Lower lobe of right lung (tissue), 2 donors: Measurements from ENCODE around the gene CTXND2. TPM values are rescaled to one million over a fixed set of nuclear protein-coding genes. Genes with fewer than 3 reads are reported as not detected.

Source experiments
- ATAC-seq, 2 donors: fragments of 200-7000 bp; cut with Tn5 transposase; one replicate each; pipeline ENCODE4 v1.9.1; 2020 to 2022; ENCODE audit warnings: mild to moderate bottlenecking in 2 of 2, moderate library complexity in 2 of 2
- DNase-seq: peaks from one replicate; pipeline ENCODE4 v3.0.0-alpha.2; 2020
- H3K27ac ChIP-seq: fragments of 200-600 bp; one replicate; pipeline ENCODE4 v1.8.0; 2022
- H3K27me3 ChIP-seq: fragments of 200-600 bp; one replicate; pipeline ENCODE4 v1.8.0; 2022; ENCODE audit warnings: low read depth
- H3K36me3 ChIP-seq: fragments of 200-600 bp; one replicate; pipeline ENCODE4 v1.8.0; 2022; ENCODE audit warnings: mild to moderate bottlenecking
- H3K4me1 ChIP-seq: fragments of 200-600 bp; one replicate; pipeline ENCODE4 v1.8.0; 2022
- H3K4me3 ChIP-seq: fragments of 200-600 bp; one replicate; pipeline ENCODE4 v1.8.0; 2022; ENCODE audit warnings: mild to moderate bottlenecking
- H3K9me3 ChIP-seq: fragments of 200-600 bp; one replicate; pipeline ENCODE4 v1.8.0; 2022
- intact Hi-C: fragments of 100-400 bp; cut with DNase I; formaldehyde crosslinking; loops from one replicate; pipeline ENCODE4 v1.11.0; 2022
- total RNA-seq: library from RNA; stranded (reverse); fragmentation: NEBNext Ultra II Directional; extraction: Animal tissue kit (Norgen Biotek cat#: 25700); gene quantifications from one replicate; pipeline ENCODE4 v1.2.1, GENCODE V29; 2021
- TF ChIP-seq, protein P1 (sequence below): fragments of 200-600 bp; IDR thresholded peaks from one replicate; pipeline ENCODE4 v1.8.0; 2022; ENCODE audit warnings: antibody characterized with exemption, mild to moderate bottlenecking
- donor health status: DM: no; HTN: yes; CAD: no; lungs with severe emphysema.

Gene CTXND2
- total RNA-seq, 1 donor from 2014 or later = not detected

DNA sequence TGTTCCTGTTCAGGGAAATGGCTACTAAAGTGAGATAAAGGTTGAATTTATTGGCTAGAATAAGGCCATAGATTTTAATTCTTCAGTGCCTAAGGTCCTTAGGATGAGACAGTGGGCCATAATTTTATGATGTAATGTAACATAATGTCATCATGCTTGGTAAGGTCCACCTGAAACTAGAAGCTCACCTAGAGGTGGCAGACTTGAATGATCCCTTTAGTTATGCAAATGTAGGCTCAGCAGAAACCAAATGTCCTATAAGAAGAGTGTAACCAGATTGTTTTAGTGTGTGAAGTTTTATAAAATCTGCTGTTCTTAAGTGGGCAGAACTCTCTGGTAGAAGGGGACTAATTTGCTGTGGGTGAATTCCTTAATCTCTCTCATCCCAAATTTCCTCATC is 25.7 kb downstream of the CTXND2 start:
- DNase-seq = no peak
- no peaks in the 10 kb centered on the region for H3K27me3 ChIP-seq
- H3K9me3 ChIP-seq = no peaks in the 10 kb centered on the region
- no peak overlapping the region for H3K4me3 ChIP-seq
- no peaks in the 10 kb centered on the region for H3K36me3 ChIP-seq
- no peak for ATAC-seq
- H3K27ac ChIP-seq = no peak overlapping the region
- intact Hi-C loops = no loop called here
- no peaks in the 10 kb centered on the region for H3K4me1 ChIP-seq
- TF ChIP-seq, protein P1, sequence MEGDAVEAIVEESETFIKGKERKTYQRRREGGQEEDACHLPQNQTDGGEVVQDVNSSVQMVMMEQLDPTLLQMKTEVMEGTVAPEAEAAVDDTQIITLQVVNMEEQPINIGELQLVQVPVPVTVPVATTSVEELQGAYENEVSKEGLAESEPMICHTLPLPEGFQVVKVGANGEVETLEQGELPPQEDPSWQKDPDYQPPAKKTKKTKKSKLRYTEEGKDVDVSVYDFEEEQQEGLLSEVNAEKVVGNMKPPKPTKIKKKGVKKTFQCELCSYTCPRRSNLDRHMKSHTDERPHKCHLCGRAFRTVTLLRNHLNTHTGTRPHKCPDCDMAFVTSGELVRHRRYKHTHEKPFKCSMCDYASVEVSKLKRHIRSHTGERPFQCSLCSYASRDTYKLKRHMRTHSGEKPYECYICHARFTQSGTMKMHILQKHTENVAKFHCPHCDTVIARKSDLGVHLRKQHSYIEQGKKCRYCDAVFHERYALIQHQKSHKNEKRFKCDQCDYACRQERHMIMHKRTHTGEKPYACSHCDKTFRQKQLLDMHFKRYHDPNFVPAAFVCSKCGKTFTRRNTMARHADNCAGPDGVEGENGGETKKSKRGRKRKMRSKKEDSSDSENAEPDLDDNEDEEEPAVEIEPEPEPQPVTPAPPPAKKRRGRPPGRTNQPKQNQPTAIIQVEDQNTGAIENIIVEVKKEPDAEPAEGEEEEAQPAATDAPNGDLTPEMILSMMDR = no peak

DNA sequence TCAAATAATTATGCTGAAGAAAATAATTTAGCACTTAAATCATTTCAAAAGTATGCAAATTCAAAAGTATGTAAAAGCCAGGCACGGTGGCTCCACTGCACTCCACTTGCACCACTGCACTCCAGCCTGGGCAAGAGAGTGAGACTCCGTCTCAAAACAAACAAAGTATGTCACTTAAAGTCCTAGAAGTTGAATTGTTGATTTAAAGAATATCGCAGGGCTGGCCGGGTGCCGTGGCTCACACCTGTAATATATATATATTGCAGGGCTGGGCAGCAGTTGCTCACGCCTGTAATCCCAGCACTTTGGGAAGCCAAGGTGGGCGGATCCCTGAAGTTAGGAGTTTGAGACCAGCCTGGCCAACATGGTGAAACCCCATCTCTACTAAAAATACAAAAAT is 30.5 kb downstream of the CTXND2 start:
- TF ChIP-seq, protein P1 = no peak
- Histone ChIP-seq H3K9me3 (no peaks in the 10 kb centered on the region), H3K36me3 (no peaks in the 10 kb centered on the region), H3K27me3 (no peaks in the 10 kb centered on the region), H3K4me1 (no peaks in the 10 kb centered on the region), H3K27ac (no peak overlapping the region), H3K4me3 (no peak overlapping the region)
- ATAC-seq (no peak), DNase-seq (no peak)
- intact Hi-C loops = no loop called here

DNA sequence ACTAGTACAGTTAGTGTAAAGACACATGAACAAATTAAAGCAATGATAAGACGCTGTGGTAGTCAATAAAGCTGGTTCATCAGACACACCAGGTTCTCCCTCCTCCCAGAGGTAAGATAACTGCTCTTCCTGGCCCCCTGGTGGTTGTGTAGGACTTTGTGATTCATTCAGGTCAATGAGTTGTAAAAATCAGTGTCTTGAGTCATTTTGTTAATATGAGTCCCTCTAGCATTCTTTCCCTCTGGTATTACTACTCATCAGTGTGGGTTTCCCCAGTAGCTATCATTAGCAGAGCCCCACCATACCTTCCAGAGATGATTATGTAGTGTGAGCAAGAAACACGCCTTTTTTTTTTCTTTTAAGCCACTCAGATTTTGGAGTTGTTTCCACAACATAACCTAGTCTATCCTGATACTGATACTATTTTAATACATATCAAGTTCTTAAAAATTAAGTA is 35.6 kb downstream of the CTXND2 start:
- intact Hi-C loops = no loop called here
- no peak overlapping the region for H3K27ac ChIP-seq
- TF ChIP-seq, protein P1 = peak; percentile 71
- peaks cover 9% of the 10 kb centered on the region for H3K4me1 ChIP-seq
- H3K36me3 ChIP-seq = peaks cover 1% of the 10 kb centered on the region
- peak; percentile 14 to 48 for ATAC-seq
- H3K4me3 ChIP-seq = no peak overlapping the region
- H3K9me3 ChIP-seq = no peaks in the 10 kb centered on the region
- DNase-seq = no peak
- no peaks in the 10 kb centered on the region for H3K27me3 ChIP-seq

DNA sequence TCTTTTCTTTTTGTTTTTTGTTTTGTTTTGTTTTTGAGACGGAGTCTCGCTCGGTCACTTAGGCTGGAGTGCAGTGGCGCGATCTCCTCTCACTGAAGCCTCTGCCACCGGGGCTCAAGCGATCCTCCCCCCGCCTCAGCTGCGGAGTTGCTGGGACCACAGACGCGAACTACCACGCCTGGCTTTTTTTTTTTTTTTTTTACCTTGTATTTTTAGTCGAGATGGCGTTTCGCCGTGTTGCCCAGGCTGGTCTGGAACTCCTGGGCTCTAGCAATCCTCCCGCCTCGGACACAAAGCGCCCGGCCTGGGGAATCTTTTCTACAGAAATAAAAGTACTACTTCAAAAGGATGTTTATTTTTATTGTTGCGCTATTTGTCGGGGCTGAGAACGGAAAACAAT is 38.1 kb downstream of the CTXND2 start:
- H3K4me1 ChIP-seq = peaks cover 14% of the 10 kb centered on the region
- DNase-seq (peak; percentile 49), ATAC-seq (no peak)
- H3K27ac ChIP-seq = no peak overlapping the region
- TF ChIP-seq, protein P1 = no peak
- H3K4me3 ChIP-seq = peak overlapping the region; percentile 67
- peaks cover 26% of the 10 kb centered on the region for H3K36me3 ChIP-seq
- no peaks in the 10 kb centered on the region for H3K27me3 ChIP-seq
- H3K9me3 ChIP-seq = no peaks in the 10 kb centered on the region
- intact Hi-C loops = no loop called here

DNA sequence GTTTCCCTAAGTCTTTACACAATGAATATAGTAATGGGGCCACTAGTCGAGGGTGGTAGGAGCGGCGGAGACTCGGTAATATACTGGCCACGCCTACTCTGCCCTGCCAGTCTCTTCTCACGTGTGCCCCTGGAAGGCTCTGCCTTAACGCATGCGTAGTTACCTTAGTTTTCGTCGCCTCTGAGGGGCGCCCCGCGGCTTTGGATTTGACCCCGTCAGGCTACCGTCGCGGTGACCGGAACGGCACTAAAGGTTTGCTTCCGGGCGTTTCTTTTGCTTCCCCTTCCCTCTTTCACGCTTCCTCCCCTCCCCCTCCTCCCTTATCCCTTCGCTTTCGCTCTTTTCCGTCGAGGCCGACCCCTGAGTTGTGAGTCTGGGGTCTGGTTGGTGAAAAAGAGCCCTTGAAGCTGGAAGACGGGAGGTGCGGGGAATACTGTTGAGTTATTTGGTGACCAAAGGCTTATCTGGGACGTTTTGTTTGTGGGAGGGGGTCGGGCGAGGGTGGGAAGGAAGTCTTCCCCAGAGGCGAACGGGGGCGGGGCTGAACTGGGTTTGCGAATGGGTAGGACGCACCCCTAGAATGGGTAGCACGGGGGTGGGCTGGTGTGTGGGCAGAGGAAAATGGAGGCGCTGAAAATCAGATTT is 39.3 kb downstream of the CTXND2 start, which contains the start of gene SETDB1:
TSS of gene SETDB1 (plus strand) at position 267 of the 645 bp plus-strand sequence. CDS start 1,352 bp downstream, outside the sequence.
- TF ChIP-seq, protein P1 = peak; percentile 6
- Histone ChIP-seq H3K9me3 (no peaks in the 10 kb centered on the region), H3K4me3 (peak within 1 kb of the TSS; percentile 67), H3K4me1 (peaks cover 14% of the 10 kb centered on the region), H3K27me3 (no peaks in the 10 kb centered on the region), H3K27ac (peak within 1 kb of the TSS; percentile 78), H3K36me3 (peaks cover 37% of the 10 kb centered on the region)
- intact Hi-C loops = no loop called here
- ATAC-seq (peak; percentile 98 to 99), DNase-seq (peak; percentile 97)
